Prostate gland (tissue), 2 donors: ENCODE results near the gene GMDS.

Experiments used
- POLR2A ChIP-seq: fragments of 450-650 bp; IDR thresholded peaks from one replicate; pipeline ENCODE4 v1.6.1; 2016; ENCODE audit warnings: antibody characterized with exemption, mild to moderate bottlenecking
- TF ChIP-seq, protein P1 (sequence below), 4 experiments: fragments of 200-600 bp in 2 of 4; fragments of 450-650 bp in 2 of 4; sonication (generic) in 2 of 4; IDR thresholded peaks; 1 replicate in 3 of 4; 2 replicates in 1 of 4; pipeline ENCODE4 v1.5.1; 2016 to 2019; ENCODE audit warnings: antibody characterized with exemption in 4 of 4, mild to moderate bottlenecking in 2 of 4, moderate library complexity in 2 of 4

DNA sequence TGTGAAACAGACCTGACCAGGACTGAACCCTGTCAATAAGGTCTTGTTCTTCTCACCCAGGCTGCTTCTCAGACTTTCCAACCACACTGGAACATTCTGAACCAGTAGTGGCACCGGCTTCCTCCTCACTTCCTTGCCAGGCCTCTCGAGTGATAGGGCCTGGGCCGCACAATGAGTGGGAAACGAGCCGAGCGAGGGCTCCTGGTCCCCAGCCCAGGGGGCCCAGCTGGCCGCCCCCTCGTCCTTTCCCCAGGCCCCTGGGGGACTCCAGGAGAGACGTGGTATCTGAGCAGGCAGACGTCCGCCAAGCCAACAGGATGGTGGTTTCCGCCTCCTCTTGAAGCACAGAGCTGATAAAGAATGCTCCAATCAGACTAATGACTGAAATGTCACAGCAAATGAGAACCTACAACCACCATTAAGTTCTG, 117.9 kb downstream of the GMDS start:
- TF ChIP-seq, protein P1, sequence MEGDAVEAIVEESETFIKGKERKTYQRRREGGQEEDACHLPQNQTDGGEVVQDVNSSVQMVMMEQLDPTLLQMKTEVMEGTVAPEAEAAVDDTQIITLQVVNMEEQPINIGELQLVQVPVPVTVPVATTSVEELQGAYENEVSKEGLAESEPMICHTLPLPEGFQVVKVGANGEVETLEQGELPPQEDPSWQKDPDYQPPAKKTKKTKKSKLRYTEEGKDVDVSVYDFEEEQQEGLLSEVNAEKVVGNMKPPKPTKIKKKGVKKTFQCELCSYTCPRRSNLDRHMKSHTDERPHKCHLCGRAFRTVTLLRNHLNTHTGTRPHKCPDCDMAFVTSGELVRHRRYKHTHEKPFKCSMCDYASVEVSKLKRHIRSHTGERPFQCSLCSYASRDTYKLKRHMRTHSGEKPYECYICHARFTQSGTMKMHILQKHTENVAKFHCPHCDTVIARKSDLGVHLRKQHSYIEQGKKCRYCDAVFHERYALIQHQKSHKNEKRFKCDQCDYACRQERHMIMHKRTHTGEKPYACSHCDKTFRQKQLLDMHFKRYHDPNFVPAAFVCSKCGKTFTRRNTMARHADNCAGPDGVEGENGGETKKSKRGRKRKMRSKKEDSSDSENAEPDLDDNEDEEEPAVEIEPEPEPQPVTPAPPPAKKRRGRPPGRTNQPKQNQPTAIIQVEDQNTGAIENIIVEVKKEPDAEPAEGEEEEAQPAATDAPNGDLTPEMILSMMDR (IDR thresholded peaks at IDR 0.05) = no peak
- no peak for TF ChIP-seq POLR2A
